Uterus (tissue), 2 donors: Measurements from ENCODE around the gene C3orf52.

ENCODE experiments used
- CTCF ChIP-seq, 4 experiments: fragments of 200-600 bp in 2 of 4; fragments of 450-650 bp in 2 of 4; sonication (generic) in 2 of 4; IDR thresholded peaks; one replicate each; pipeline ENCODE4 v1.5.1; 2016 to 2019; ENCODE audit warnings: antibody characterized with exemption in 4 of 4, mild to moderate bottlenecking in 2 of 4, moderate library complexity in 1 of 4
- POLR2A ChIP-seq, 2 donors: fragments of 450-650 bp; IDR thresholded peaks; one replicate each; pipeline ENCODE4 v1.6.1; 2016; ENCODE audit warnings: antibody characterized with exemption in 2 of 2, mild to moderate bottlenecking in 1 of 2, moderate library complexity in 1 of 2

DNA sequence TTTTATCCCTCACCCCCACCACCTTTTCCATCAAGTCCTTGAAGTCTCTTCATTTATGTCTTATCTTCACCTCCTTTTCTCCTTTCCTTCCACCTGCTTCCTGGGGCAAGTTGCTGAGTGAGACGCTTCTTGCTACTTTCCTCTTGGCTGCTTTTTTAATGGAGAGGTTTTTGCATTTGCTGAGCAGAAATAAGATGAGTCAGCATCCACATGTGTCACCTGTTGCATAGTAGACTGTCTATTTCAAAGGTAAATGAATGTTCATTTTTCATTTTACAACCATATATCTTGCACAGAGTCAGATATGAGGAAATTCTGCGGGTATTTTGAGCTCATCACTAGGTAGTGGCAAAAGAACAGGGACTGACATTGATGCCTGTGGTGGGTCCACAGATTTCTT lies 18.6 kb downstream of the C3orf52 start:
- TF ChIP-seq CTCF (IDR thresholded peaks at IDR 0.05) = no peak
- no peak for TF ChIP-seq POLR2A (IDR thresholded peaks at IDR 0.05)
